GM12878 (cell line): Measurements from ENCODE around the gene CSH1. TPM values are rescaled to one million over a fixed set of nuclear protein-coding genes. Genes with fewer than 3 reads are reported as not detected.
"Not testable (repeated sequence)": the region's sequence is repeated elsewhere in the genome, so short reads cannot be mapped to it uniquely, and the experiment has no call there.

Experiments
- ATAC-seq: fragments of 200-7000 bp; cut with Tn5 transposase; 3 replicates; pipeline ENCODE4 v1.9.1; 2020; ENCODE audit warnings: mild to moderate bottlenecking, moderate library complexity
- BruUV-seq: library from RNA; stranded (reverse); fragments of 400-500 nt; replicated peaks from 2 replicates; lab custom pipeline; 2021; lab: Mats Ljungman, UMichigan
- CTCF ChIA-PET: fragments of 300-600 bp; sonication (Branson Sonifier 250); formaldehyde crosslinking; extraction: SDS; loops from one replicate; lab custom pipeline; 2021; ENCODE audit warnings: inconsistent platforms; lab: Yijun Ruan, JAX
- POLR2A ChIA-PET: fragments of 350-600 bp; formaldehyde crosslinking; extraction: SDS; loops from one replicate; lab custom pipeline; 2021; ENCODE audit warnings: inconsistent platforms; lab: Charles Lee
- RAD21 ChIA-PET: fragments of 300-600 bp; sonication (Branson Sonifier 250); formaldehyde crosslinking; loops from one replicate; lab custom pipeline; 2023; ENCODE audit warnings: antibody characterized with exemption; ENCODE audit not compliant: unreplicated experiment; lab: Charles Lee
- SMC1A ChIA-PET: fragments of 300-600 bp; sonication (Branson Sonifier 250); formaldehyde crosslinking; loops from one replicate; lab custom pipeline; 2023; ENCODE audit not compliant: unreplicated experiment, uncharacterized antibody; lab: Charles Lee
- DNase-seq: peaks from one replicate; pipeline ENCODE4 v3.0.0-alpha.2; 2011; ENCODE audit warnings: low read depth, low spot score
- FAIRE-seq: peaks from 3 replicates; lab custom pipeline; 2011; peaks lifted over from hg19 to GRCh38; lab: Jason Lieb, UNC
- H2AFZ ChIP-seq: 2 replicates; pipeline ENCODE4 v1.6.0; 2011; ENCODE audit warnings: low read depth, low read length, control low read depth; ENCODE audit not compliant: control insufficient read depth
- H3K27ac ChIP-seq: 2 replicates; pipeline ENCODE4 v1.5.1; 2011; ENCODE audit warnings: control low read depth; ENCODE audit not compliant: control insufficient read depth, insufficient read depth
- H3K27me3 ChIP-seq, 2 experiments: replicated peaks in 1 of 2; 2 replicates each; pipeline versions ENCODE4 v1.6.0 to v1.6.1; 2011; ENCODE audit warnings: low read length in 1 of 2; ENCODE audit not compliant: control insufficient read depth in 2 of 2, insufficient read depth in 2 of 2
- H3K36me3 ChIP-seq, 2 experiments: 2 replicates each; pipeline ENCODE4 v1.5.1; 2011; ENCODE audit warnings: low read length in 1 of 2; ENCODE audit not compliant: control insufficient read depth in 2 of 2, insufficient read depth in 2 of 2
- H3K4me1 ChIP-seq: 2 replicates; pipeline ENCODE4 v1.6.1; 2011; ENCODE audit warnings: mild to moderate bottlenecking, low read length, moderate library complexity, mixed read lengths; ENCODE audit not compliant: control insufficient read depth, insufficient read depth
- H3K4me2 ChIP-seq: 2 replicates; pipeline ENCODE4 v1.6.0; 2011; ENCODE audit warnings: control low read depth; ENCODE audit not compliant: control insufficient read depth, insufficient read depth
- H3K4me3 ChIP-seq: fragments of 200-600 bp; sonication (generic); 2 replicates; pipeline ENCODE4 v1.5.1; 2016
- H3K79me2 ChIP-seq: 2 replicates; pipeline ENCODE4 v1.6.0; 2011; ENCODE audit warnings: low read length; ENCODE audit not compliant: control insufficient read depth, insufficient read depth
- H3K9ac ChIP-seq: 2 replicates; pipeline ENCODE4 v1.8.0; 2011; ENCODE audit warnings: low read length, control low read depth, mixed read lengths; ENCODE audit not compliant: control insufficient read depth, insufficient read depth
- H3K9me3 ChIP-seq: replicated peaks from 3 replicates; pipeline ENCODE4 v1.5.1; 2011; ENCODE audit warnings: mild to moderate bottlenecking, low read length; ENCODE audit not compliant: control insufficient read depth, insufficient read depth
- H4K20me1 ChIP-seq: 2 replicates; pipeline ENCODE4 v1.6.0; 2011; ENCODE audit not compliant: control insufficient read depth, insufficient read depth
- BHLHE40 ChIP-seq, 2 experiments: fragments of 450-650 bp in 1 of 2; IDR thresholded peaks; 2 replicates each; pipeline ENCODE4 v1.6.1; 2011 to 2017; ENCODE audit warnings: low read depth in 2 of 2, borderline replicate concordance in 1 of 2, improper control_type of control experiment in 1 of 2, low read length in 1 of 2, mild to moderate bottlenecking in 1 of 2
- IKZF2 ChIP-seq, 2 experiments: fragments of 450-650 bp; IDR thresholded peaks; 2 replicates each; pipeline ENCODE4 v1.6.1; 2017; ENCODE audit warnings: mild to moderate bottlenecking in 2 of 2, moderate library complexity in 2 of 2
- MEF2B ChIP-seq: fragments of 450-650 bp; IDR thresholded peaks from 2 replicates; pipeline ENCODE4 v1.6.1; 2018; ENCODE audit warnings: mild to moderate bottlenecking, moderate library complexity; ENCODE audit not compliant: partially characterized antibody, poor library complexity, severe bottlenecking
- RELB ChIP-seq: fragments of 450-650 bp; IDR thresholded peaks from 2 replicates; pipeline ENCODE4 v1.6.1; 2017; ENCODE audit warnings: low read depth, mild to moderate bottlenecking, moderate library complexity
- SPI1 ChIP-seq: IDR thresholded peaks from 2 replicates; pipeline ENCODE4 v1.6.1; 2011; ENCODE audit warnings: low read depth, mild to moderate bottlenecking, low read length, moderate library complexity, borderline replicate concordance; ENCODE audit not compliant: insufficient read depth
- WGBS: methylation state at CpG from one replicate; pipeline ENCODE4 v1.1.6; 2016; ENCODE audit warnings: low lambda C conversion rate; ENCODE audit not compliant: insufficient replicate concordance, insufficient coverage; ENCODE audit errors: missing lambda C conversion rate; 5-methylcytosine and 5-hydroxymethylcytosine counted together
- in situ Hi-C: fragments of 300-500 bp; cut with MboI; formaldehyde crosslinking; loops from 9 replicates; pipeline ENCODE4 v1.14.3; 2018; ENCODE audit warnings: mixed read lengths
- intact Hi-C: fragments of 100-400 bp; cut with micrococcal nuclease; formaldehyde crosslinking; loops from one replicate; pipeline ENCODE4 v1.14.2; 2022; ENCODE audit not compliant: unreplicated experiment
- polyA plus RNA-seq, 11 experiments: library from polyadenylated mRNA; depleted of rRNA in 4 of 11; unstranded in 6 of 11; stranded (reverse) in 5 of 11; fragments of >200 nt; fragmentation: Nextera tagmentation in 4 of 11; fragmentation: Illumina TruSeq in 1 of 11; extraction: Ambion mirVana in 4 of 11; extraction: Trizol in 1 of 11; gene quantifications; 1 replicate in 1 of 11; 2 replicates in 10 of 11; pipeline versions ENCODE4 v1.2.1 to v1.2.3, GENCODE V29; 2011 to 2016; ENCODE audit warnings: inconsistent platforms in 2 of 11, missing spikeins in 2 of 11, low read depth in 1 of 11
- total RNA-seq, 4 experiments: library from RNA; depleted of rRNA in 3 of 4; stranded (reverse); fragments of >200 nt in 3 of 4; fragmentation: Illumina TruSeq in 1 of 4; extraction: Trizol in 1 of 4; gene quantifications; 2 replicates each; pipeline versions ENCODE4 v1.2.1 to v1.2.3, GENCODE V29; 2013 to 2021

The CSH1 gene
- total and polyA plus RNA-seq, 10 of the 15 experiments (the other 5 are each of a cell fraction or from before 2014, with no cell fraction given), result not detected

GRCh38 chr17:63915753-63916152, 19.4 kb upstream of the CSH1 start:
- ATAC-seq, result peak; percentile 76
- H3K27ac ChIP-seq, intact Hi-C loops, H3K4me3 ChIP-seq, FAIRE-seq, H3K27me3 ChIP-seq, DNase-seq, H3K9ac ChIP-seq, H4K20me1 ChIP-seq, BruUV-seq, H3K4me1 ChIP-seq, H3K9me3 ChIP-seq, H3K36me3 ChIP-seq, in situ Hi-C loops, H3K79me2 ChIP-seq: not testable (repeated sequence)
- H2AFZ ChIP-seq, result peak overlapping the region; percentile 51; the same call in 1 of the 2 replicates
- peak overlapping the region; percentile 44; the same call in 1 of the 2 replicates for H3K4me2 ChIP-seq
- peak; percentile 62 for TF ChIP-seq MEF2B
- peak; percentile 24 to 46; a peak in 2 of 4 replicates for TF ChIP-seq IKZF2 (IDR thresholded peaks at IDR 0.05)
- TF ChIP-seq SPI1, result peak; percentile 74
- peak; percentile 70 to 91; a peak in 3 of 4 replicates for TF ChIP-seq BHLHE40 (IDR thresholded peaks at IDR 0.05; ENCODE audit: borderline replicate concordance in 1 of 2, low read depth in 2 of 2, low read length in 1 of 2)
- TF ChIP-seq RELB, result peak; percentile 41; the same call in 1 of the 2 replicates
- ChIA-PET SMC1A (interaction anchor here (1.2 to 14.0 kb wide), 13 partner anchors 8 to 217 kb away, joined by 3 to 248 read pairs (median 5); partner anchors contain the start of genes CD79B and ICAM2), CTCF (interaction anchor here (0.9 to 17.4 kb wide), 12 partner anchors 11 to 217 kb away, joined by 3 to 481 read pairs (median 6); partner anchors contain the start of genes CD79B, ERN1 and ICAM2), POLR2A (interaction anchor here (1.1 to 1.4 kb wide), 3 partner anchors 30 to 109 kb away, joined by 3 to 4 read pairs (median 4); partner anchors contain the start of gene ICAM2), RAD21 (interaction anchor here (1.1 to 9.2 kb wide), 10 partner anchors 16 to 218 kb away, joined by 3 to 288 read pairs (median 6); partner anchors contain the start of genes CD79B and ICAM2)
- 0% methylated on average over 10 of the region's 10 CpGs for WGBS
